GM12874 (cell line): ENCODE measurements around the gene CUX1.

Source experiments
- CTCF ChIP-seq: IDR thresholded peaks from 2 replicates; pipeline ENCODE4 v1.5.1; 2011; ENCODE audit warnings: low read depth, mild to moderate bottlenecking, control low read depth, low read length, moderate library complexity; ENCODE audit not compliant: insufficient read depth

Gene CUX1

GRCh38 chr7:101899616-101900015 lies 82.2 kb downstream of the CUX1 start:
- TF ChIP-seq CTCF = no peak

GRCh38 chr7:101900103-101900502 lies 82.7 kb downstream of the CUX1 start:
- no peak for TF ChIP-seq CTCF

GRCh38 chr7:101901661-101902491 lies 84.5 kb downstream of the CUX1 start:
- TF ChIP-seq CTCF = no peak

- no peak for TF ChIP-seq CTCF
These were observed 85.5 kb downstream of the CUX1 start for GRCh38 chr7:101902680-101903514.

- TF ChIP-seq CTCF = no peak
These were observed 86.1 kb downstream of the CUX1 start for GRCh38 chr7:101903515-101903868.

GRCh38 chr7:101904019-101904418 lies 86.6 kb downstream of the CUX1 start:
- TF ChIP-seq CTCF = no peak

GRCh38 chr7:101905203-101905865 lies 87.9 kb downstream of the CUX1 start:
- no peak for TF ChIP-seq CTCF
